K562 (cell line): ENCODE data around the gene CNTRL.

Experiments
- ATF7 ChIP-seq: fragments of 450-650 bp; IDR thresholded peaks from 2 replicates; pipeline ENCODE4 v1.7.1; 2014; ENCODE audit warnings: mild to moderate bottlenecking, moderate library complexity
- ETS2 ChIP-seq: IDR thresholded peaks from 2 replicates; pipeline ENCODE4 v1.6.1; 2016; ENCODE audit warnings: borderline replicate concordance, missing genetic modification characterization, mild to moderate bottlenecking, moderate library complexity, missing compliant biosample characterization; ENCODE audit not compliant: poor library complexity, severe bottlenecking
- EZH2 ChIP-seq: IDR thresholded peaks from 2 replicates; pipeline ENCODE4 v1.6.1; 2012; ENCODE audit warnings: low read depth, mild to moderate bottlenecking, inconsistent platforms, low read length, borderline replicate concordance
- NFIX ChIP-seq: fragments of 250-450 bp; sonication (Bioruptor Pico); IDR thresholded peaks from 2 replicates; pipeline ENCODE4 v1.4.0; 2020; ENCODE audit warnings: low read depth, mild to moderate bottlenecking, moderate library complexity
- NR3C1 ChIP-seq: sonication (generic); formaldehyde crosslinking; IDR thresholded peaks from 2 replicates; pipeline ENCODE4 v1.8.1; 2022; ENCODE audit warnings: missing genetic modification reagents
- POLR2A ChIP-seq: fragments of 450-650 bp; conservative IDR thresholded peaks from 2 replicates; pipeline ENCODE4 v1.6.1; 2016
- SIN3B ChIP-seq: fragments of 450-650 bp; IDR thresholded peaks from 2 replicates; pipeline ENCODE4 v1.6.1; 2017; ENCODE audit warnings: low read depth, mild to moderate bottlenecking, moderate library complexity
- ZNF184 ChIP-seq: sonication (generic); formaldehyde crosslinking; IDR thresholded peaks from 2 replicates; pipeline ENCODE4 v1.5.0; 2020; ENCODE audit warnings: missing genetic modification reagents
- TF ChIP-seq, protein P1 (sequence below): fragments of 250-450 bp; sonication (Bioruptor Pico); IDR thresholded peaks from 2 replicates; pipeline ENCODE4 v1.8.0; 2022; ENCODE audit warnings: inconsistent platforms
- TF ChIP-seq, protein P2 (sequence below): IDR thresholded peaks from 2 replicates; pipeline ENCODE4 v1.6.1; 2014; ENCODE audit warnings: antibody characterized with exemption

DNA sequence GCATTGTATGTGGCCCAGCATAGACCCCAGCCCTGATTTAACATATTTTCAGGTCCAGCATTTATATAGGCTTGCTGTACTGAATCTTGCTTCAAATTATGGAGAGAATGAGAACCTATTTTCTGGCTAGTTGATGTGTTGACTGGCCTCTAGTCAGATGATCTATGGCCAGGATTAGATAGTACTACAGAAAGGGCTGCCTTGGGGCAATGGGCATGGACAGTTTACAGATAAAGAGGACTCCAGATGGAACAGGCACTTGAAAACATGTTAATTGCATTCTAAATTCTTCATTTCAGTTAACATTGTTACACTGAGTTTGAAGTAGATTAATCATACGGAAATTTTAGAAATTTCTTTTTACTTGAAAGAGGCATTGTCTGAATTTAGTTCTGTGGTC is 65.4 kb downstream of the CNTRL start:
- TF ChIP-seq POLR2A: no peak
- TF ChIP-seq ETS2 (tag): no peak
- TF ChIP-seq SIN3B: no peak
- TF ChIP-seq ATF7: no peak
- TF ChIP-seq, protein P1, sequence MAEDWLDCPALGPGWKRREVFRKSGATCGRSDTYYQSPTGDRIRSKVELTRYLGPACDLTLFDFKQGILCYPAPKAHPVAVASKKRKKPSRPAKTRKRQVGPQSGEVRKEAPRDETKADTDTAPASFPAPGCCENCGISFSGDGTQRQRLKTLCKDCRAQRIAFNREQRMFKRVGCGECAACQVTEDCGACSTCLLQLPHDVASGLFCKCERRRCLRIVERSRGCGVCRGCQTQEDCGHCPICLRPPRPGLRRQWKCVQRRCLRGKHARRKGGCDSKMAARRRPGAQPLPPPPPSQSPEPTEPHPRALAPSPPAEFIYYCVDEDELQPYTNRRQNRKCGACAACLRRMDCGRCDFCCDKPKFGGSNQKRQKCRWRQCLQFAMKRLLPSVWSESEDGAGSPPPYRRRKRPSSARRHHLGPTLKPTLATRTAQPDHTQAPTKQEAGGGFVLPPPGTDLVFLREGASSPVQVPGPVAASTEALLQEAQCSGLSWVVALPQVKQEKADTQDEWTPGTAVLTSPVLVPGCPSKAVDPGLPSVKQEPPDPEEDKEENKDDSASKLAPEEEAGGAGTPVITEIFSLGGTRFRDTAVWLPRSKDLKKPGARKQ (CRISPR knock-in tag): no peak
- no peak for TF ChIP-seq EZH2
- no peak for TF ChIP-seq NFIX
- no peak for TF ChIP-seq NR3C1 (CRISPR knock-in tag)
- TF ChIP-seq, protein P2, sequence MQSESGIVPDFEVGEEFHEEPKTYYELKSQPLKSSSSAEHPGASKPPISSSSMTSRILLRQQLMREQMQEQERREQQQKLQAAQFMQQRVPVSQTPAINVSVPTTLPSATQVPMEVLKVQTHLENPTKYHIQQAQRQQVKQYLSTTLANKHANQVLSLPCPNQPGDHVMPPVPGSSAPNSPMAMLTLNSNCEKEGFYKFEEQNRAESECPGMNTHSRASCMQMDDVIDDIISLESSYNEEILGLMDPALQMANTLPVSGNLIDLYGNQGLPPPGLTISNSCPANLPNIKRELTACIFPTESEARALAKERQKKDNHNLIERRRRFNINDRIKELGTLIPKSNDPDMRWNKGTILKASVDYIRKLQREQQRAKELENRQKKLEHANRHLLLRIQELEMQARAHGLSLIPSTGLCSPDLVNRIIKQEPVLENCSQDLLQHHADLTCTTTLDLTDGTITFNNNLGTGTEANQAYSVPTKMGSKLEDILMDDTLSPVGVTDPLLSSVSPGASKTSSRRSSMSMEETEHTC: no peak
- no peak for TF ChIP-seq ZNF184 (CRISPR knock-in tag)
